ENCODE measurements around the gene CROCC2. TPM values are rescaled to one million over a fixed set of nuclear protein-coding genes. Genes with fewer than 3 reads are reported as not detected.

The CROCC2 gene
- total and polyA plus RNA-seq, 7 experiments from 2014 or later, result 0.22 TPM; not detected in 6

- Histone ChIP-seq H3K4me3 (ENCODE audit: low read length) (no peak overlapping the region), H3K9me3 (ENCODE audit: control insufficient read depth in 2 of 3, low read length in 3 of 3) (no peaks in the 10 kb centered on the region), H3K36me3 (ENCODE audit: control insufficient read depth in 2 of 3, insufficient read depth in 3 of 3, low read length in 3 of 3) (no peaks in the 10 kb centered on the region), H3K27ac (ENCODE audit: low read depth, low read length) (no peak overlapping the region), H3K4me1 (ENCODE audit: control insufficient read depth in 2 of 2, insufficient read depth in 2 of 2, low read length in 2 of 2) (no peaks in the 10 kb centered on the region), H3K27me3 (ENCODE audit: control insufficient read depth in 2 of 2, insufficient read depth in 2 of 2, low read length in 2 of 2) (no peaks in the 10 kb centered on the region)
- POLR2A ChIA-PET, result no interaction called here
- peaks cover 0 to 7% (median 0%) of the 10 kb centered on the region in 7 donors for H3K4me1 Mint-ChIP-seq
- H3K9me3 Mint-ChIP-seq, result peaks cover 0 to 5% (median 0%) of the 10 kb centered on the region in 11 donors
- CTCF ChIA-PET, result no interaction called here
- ATAC-seq (no peak), DNase-seq (no peak)
- intact Hi-C loops (cut with micrococcal nuclease), result no loop called here
- H3K4me3 Mint-ChIP-seq, result no peak overlapping the region
- no peaks in the 10 kb centered on the region for H3K36me3 Mint-ChIP-seq
- H3K27me3 Mint-ChIP-seq, result peaks cover 0 to 11% (median 0%) of the 10 kb centered on the region in 5 donors
- no peak overlapping the region for H3K27ac Mint-ChIP-seq
These were observed 21.4 kb upstream of the CROCC2 start for GRCh38 chr2:240884745-240885144.

GRCh38 chr2:240885566-240885965 lies 20.6 kb upstream of the CROCC2 start:
- no peaks in the 10 kb centered on the region for H3K27me3 ChIP-seq (ENCODE audit: control insufficient read depth in 2 of 2, insufficient read depth in 2 of 2, low read length in 2 of 2)
- CTCF ChIA-PET, result no interaction called here
- peaks cover 0 to 5% (median 0%) of the 10 kb centered on the region in 11 donors for H3K9me3 Mint-ChIP-seq
- H3K36me3 ChIP-seq (ENCODE audit: control insufficient read depth in 2 of 3, insufficient read depth in 3 of 3, low read length in 3 of 3), result no peaks in the 10 kb centered on the region
- no peak overlapping the region for H3K4me3 ChIP-seq (ENCODE audit: low read length)
- H3K27ac Mint-ChIP-seq, result no peak overlapping the region
- DNase-seq, result no peak
- no peaks in the 10 kb centered on the region for H3K36me3 Mint-ChIP-seq
- H3K27me3 Mint-ChIP-seq, result peaks cover 0 to 11% (median 0%) of the 10 kb centered on the region in 5 donors
- no peaks in the 10 kb centered on the region for H3K4me1 ChIP-seq (ENCODE audit: control insufficient read depth in 2 of 2, insufficient read depth in 2 of 2, low read length in 2 of 2)
- POLR2A ChIA-PET, result no interaction called here
- intact Hi-C loops (cut with micrococcal nuclease), result no loop called here
- H3K9me3 ChIP-seq (ENCODE audit: control insufficient read depth in 2 of 3, low read length in 3 of 3), result no peaks in the 10 kb centered on the region
- ATAC-seq, result no peak
- H3K4me3 Mint-ChIP-seq, result no peak overlapping the region
- no peak overlapping the region for H3K27ac ChIP-seq (ENCODE audit: low read depth, low read length)
- H3K4me1 Mint-ChIP-seq, result peaks cover 0 to 7% (median 0%) of the 10 kb centered on the region in 7 donors

- intact Hi-C loops (cut with micrococcal nuclease), result no loop called here
- Mint-ChIP-seq H3K27ac (no peak overlapping the region), H3K36me3 (no peaks in the 10 kb centered on the region), H3K9me3 (peaks cover 0 to 5% (median 0%) of the 10 kb centered on the region in 11 donors), H3K27me3 (peaks cover 0 to 8% (median 0%) of the 10 kb centered on the region in 5 donors), H3K4me3 (no peak overlapping the region), H3K4me1 (peaks cover 0 to 7% (median 0%) of the 10 kb centered on the region in 7 donors)
- H3K4me3 ChIP-seq (ENCODE audit: low read length), result no peak overlapping the region
- H3K9me3 ChIP-seq (ENCODE audit: control insufficient read depth in 2 of 3, low read length in 3 of 3), result no peaks in the 10 kb centered on the region
- no peak overlapping the region for H3K27ac ChIP-seq (ENCODE audit: low read depth, low read length)
- H3K36me3 ChIP-seq (ENCODE audit: control insufficient read depth in 2 of 3, insufficient read depth in 3 of 3, low read length in 3 of 3), result no peaks in the 10 kb centered on the region
- POLR2A ChIA-PET, result no interaction called here
- DNase-seq (no peak), ATAC-seq (no peak)
- no peaks in the 10 kb centered on the region for H3K4me1 ChIP-seq (ENCODE audit: control insufficient read depth in 2 of 2, insufficient read depth in 2 of 2, low read length in 2 of 2)
- H3K27me3 ChIP-seq (ENCODE audit: control insufficient read depth in 2 of 2, insufficient read depth in 2 of 2, low read length in 2 of 2), result no peaks in the 10 kb centered on the region
- CTCF ChIA-PET, result no interaction called here
These were observed 20.0 kb upstream of the CROCC2 start for GRCh38 chr2:240886023-240886565.

- CTCF ChIA-PET, result no interaction called here
- no peaks in the 10 kb centered on the region for H3K36me3 Mint-ChIP-seq
- peaks cover 0 to 6% (median 0%) of the 10 kb centered on the region in 5 donors for H3K27me3 Mint-ChIP-seq
These were observed 19.2 kb upstream of the CROCC2 start for GRCh38 chr2:240886678-240887609.

DNA sequence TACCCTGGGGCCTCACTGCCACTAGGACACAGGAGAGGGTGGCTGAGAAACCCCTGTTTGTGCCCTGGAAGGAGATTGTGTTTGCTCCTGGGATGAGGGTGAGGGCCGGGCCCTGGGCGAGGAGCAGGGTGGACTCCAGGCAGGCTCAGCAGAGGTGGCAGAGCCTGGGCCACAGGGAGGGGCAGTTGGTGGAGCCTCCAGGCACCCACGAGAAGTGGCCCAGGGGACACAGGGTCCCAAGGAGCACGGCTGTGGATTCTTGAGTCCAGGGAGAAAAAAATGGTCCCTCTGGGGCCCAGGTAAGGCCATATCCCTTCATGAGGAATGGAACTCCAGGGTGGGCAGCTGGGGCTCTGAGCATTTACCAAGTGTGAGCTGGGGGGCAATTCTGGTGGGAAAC lies 18.5 kb upstream of the CROCC2 start:
- Histone ChIP-seq H3K4me3 (ENCODE audit: low read length) (no peak overlapping the region), H3K36me3 (ENCODE audit: control insufficient read depth in 2 of 3, insufficient read depth in 3 of 3, low read length in 3 of 3) (no peaks in the 10 kb centered on the region), H3K27me3 (ENCODE audit: control insufficient read depth in 2 of 2, insufficient read depth in 2 of 2, low read length in 2 of 2) (no peaks in the 10 kb centered on the region), H3K9me3 (ENCODE audit: control insufficient read depth in 2 of 3, low read length in 3 of 3) (no peaks in the 10 kb centered on the region), H3K4me1 (ENCODE audit: control insufficient read depth in 2 of 2, insufficient read depth in 2 of 2, low read length in 2 of 2) (no peaks in the 10 kb centered on the region), H3K27ac (ENCODE audit: low read depth, low read length) (no peak overlapping the region)
- ATAC-seq, result no peak
- H3K27me3 Mint-ChIP-seq, result peaks cover 0 to 3% (median 0%) of the 10 kb centered on the region in 5 donors
- CTCF ChIA-PET, result no interaction called here
- no peak overlapping the region for H3K27ac Mint-ChIP-seq
- DNase-seq, result no peak
- no peaks in the 10 kb centered on the region for H3K36me3 Mint-ChIP-seq
- H3K4me1 Mint-ChIP-seq, result peaks cover 0 to 7% (median 0%) of the 10 kb centered on the region in 7 donors
- intact Hi-C loops (cut with micrococcal nuclease), result no loop called here
- H3K4me3 Mint-ChIP-seq, result no peak overlapping the region
- peaks cover 0 to 5% (median 0%) of the 10 kb centered on the region in 11 donors for H3K9me3 Mint-ChIP-seq
- POLR2A ChIA-PET, result no interaction called here

More at GRCh38 chr2:240886678-240887609, 19.2 kb upstream of the CROCC2 start:
- POLR2A ChIA-PET, result no interaction called here
- Mint-ChIP-seq H3K27ac (no peak overlapping the region), H3K9me3 (peaks cover 0 to 5% (median 0%) of the 10 kb centered on the region in 11 donors), H3K4me3 (no peak overlapping the region), H3K4me1 (peaks cover 0 to 7% (median 0%) of the 10 kb centered on the region in 7 donors)
- Histone ChIP-seq H3K4me1 (ENCODE audit: control insufficient read depth in 2 of 2, insufficient read depth in 2 of 2, low read length in 2 of 2) (no peaks in the 10 kb centered on the region), H3K36me3 (ENCODE audit: control insufficient read depth in 2 of 3, insufficient read depth in 3 of 3, low read length in 3 of 3) (no peaks in the 10 kb centered on the region), H3K4me3 (ENCODE audit: low read length) (no peak overlapping the region), H3K27me3 (ENCODE audit: control insufficient read depth in 2 of 2, insufficient read depth in 2 of 2, low read length in 2 of 2) (no peaks in the 10 kb centered on the region), H3K27ac (ENCODE audit: low read depth, low read length) (no peak overlapping the region), H3K9me3 (ENCODE audit: control insufficient read depth in 2 of 3, low read length in 3 of 3) (no peaks in the 10 kb centered on the region)
- ATAC-seq, result no peak
- intact Hi-C loops (cut with micrococcal nuclease), result no loop called here
- no peak for DNase-seq

DNA sequence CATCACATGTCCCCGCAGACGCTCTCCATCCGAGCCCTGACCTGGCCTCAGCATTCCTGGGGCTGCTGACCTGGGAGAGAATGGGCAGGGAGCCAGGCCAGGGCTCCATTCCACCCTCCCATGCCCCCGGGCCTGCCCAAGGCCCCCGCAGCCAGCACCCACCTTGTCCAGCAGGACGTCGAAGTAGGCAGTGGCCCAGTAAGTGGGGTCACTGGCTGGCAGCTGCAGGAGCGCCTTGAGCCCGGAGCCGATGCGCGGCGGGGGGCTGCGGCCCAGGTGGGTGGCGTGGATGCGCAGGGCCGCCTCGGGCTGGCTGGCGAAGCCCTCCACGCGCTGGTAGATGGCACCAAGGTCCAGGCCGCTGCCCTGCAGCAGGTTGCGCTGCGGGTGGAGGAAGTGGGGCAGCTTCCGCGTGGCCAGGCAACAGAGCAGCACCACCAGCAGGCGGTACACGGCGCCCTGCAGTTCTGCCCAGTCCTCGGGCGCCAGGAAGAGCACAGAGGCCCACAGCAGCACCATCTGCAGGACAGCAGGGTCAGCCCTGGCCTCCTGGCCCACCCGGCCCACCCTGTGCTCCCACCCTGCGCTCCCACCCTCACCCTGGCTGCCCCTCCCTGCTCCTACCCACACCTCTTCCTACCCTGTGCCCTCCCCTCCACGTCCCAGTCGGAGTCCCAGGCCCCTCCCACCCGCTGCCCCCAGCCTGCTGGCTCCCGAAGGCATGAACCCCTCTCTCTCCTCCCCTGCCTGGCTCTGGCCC lies 17.8 kb upstream of the CROCC2 start:
- ChIA-PET CTCF (no interaction called here), POLR2A (no interaction called here)
- no peak overlapping the region for H3K27ac ChIP-seq (ENCODE audit: low read depth, low read length)
- DNase-seq (no peak), ATAC-seq (no peak)
- intact Hi-C loops (cut with micrococcal nuclease), result no loop called here
- H3K36me3 ChIP-seq (ENCODE audit: control insufficient read depth in 2 of 3, insufficient read depth in 3 of 3, low read length in 3 of 3), result no peaks in the 10 kb centered on the region
- Mint-ChIP-seq H3K9me3 (peaks cover 0 to 5% (median 0%) of the 10 kb centered on the region in 11 donors), H3K4me1 (peaks cover 0 to 7% (median 0%) of the 10 kb centered on the region in 7 donors), H3K36me3 (no peaks in the 10 kb centered on the region), H3K4me3 (no peak overlapping the region), H3K27me3 (no peaks in the 10 kb centered on the region), H3K27ac (no peak overlapping the region)
- no peak overlapping the region for H3K4me3 ChIP-seq (ENCODE audit: low read length)
- H3K4me1 ChIP-seq (ENCODE audit: control insufficient read depth in 2 of 2, insufficient read depth in 2 of 2, low read length in 2 of 2), result no peaks in the 10 kb centered on the region
- H3K9me3 ChIP-seq (ENCODE audit: control insufficient read depth in 2 of 3, low read length in 3 of 3), result no peaks in the 10 kb centered on the region
- H3K27me3 ChIP-seq (ENCODE audit: control insufficient read depth in 2 of 2, insufficient read depth in 2 of 2, low read length in 2 of 2), result no peaks in the 10 kb centered on the region

All from naive thymus-derived CD4-positive, alpha-beta T cell (primary cell).